GM23248 (cell line): Measurements from ENCODE around the gene GIT1.

Source experiments
- EZH2 ChIP-seq: fragments of 200-600 bp; sonication (generic); IDR thresholded peaks from 2 replicates; pipeline ENCODE4 v1.6.1; 2018; ENCODE audit warnings: antibody characterized with exemption, mild to moderate bottlenecking; ENCODE audit not compliant: insufficient read depth, poor library complexity, severe bottlenecking
- EZH2phosphoT487 ChIP-seq: fragments of 200-600 bp; sonication (generic); IDR thresholded peaks from 2 replicates; pipeline ENCODE4 v1.6.1; 2018; ENCODE audit warnings: antibody characterized with exemption, moderate library complexity, mild to moderate bottlenecking, low read depth; ENCODE audit not compliant: insufficient read depth

DNA sequence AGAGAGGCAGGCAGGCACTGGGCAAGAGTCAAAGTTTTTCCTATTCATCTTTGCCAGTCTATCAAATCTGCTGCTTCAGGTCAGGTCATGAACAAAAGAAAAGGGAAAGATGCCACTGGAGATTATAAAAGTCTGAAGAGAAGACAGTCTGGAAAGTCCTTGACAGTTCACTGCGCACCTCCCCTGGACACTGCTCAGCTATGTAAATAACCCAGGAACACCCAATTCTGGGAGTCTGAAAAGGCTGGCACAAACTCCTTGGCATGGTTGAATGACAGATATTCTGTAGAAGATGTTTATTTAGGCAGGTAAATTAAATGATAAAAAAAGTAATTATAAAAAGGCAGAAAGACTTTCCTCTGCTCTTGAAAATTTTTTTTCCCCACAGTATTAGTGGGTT, 38.5 kb upstream of the GIT1 start:
- no peak for TF ChIP-seq EZH2
- no peak for TF ChIP-seq EZH2phosphoT487
